D341Med (cell line): Measurements from ENCODE around the gene LCE4A.

Experiments used
- DNase-seq: peaks from one replicate; pipeline ENCODE4 v3.0.0; 2012; ENCODE audit warnings: low spot score

LCE4A gene

DNA sequence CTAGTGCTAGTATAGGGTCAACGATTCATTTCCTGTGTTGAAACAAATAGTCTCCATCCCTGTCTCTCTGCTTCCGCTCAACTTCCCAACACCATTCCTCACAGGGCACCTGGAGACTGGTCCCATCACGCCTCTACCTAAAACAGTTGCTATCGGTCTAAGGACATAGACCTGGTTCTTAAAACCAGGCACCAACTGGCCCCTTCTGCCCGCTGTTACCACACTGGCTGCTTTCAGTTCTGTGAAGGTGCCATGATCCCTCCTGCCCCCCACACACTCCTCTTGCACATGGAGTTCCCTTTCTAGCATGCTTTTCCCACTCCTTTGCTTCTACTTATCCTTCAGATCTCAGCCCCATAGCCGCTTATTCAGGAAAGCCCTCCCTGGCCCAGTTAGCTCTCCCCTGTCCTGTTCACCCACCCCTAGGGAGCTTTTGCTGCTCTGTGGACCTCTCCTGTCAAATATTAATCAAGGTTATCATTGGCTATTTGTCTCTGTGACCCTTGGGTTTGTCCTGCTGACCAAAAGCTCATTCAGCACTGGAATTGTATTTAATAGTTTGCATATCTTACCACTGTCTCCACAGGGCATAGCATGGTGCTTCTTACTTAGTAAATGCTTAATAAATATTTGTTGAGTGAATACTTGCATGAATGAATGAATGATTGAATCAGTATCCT lies 37.9 kb downstream of the LCE4A start:
- DNase-seq = no peak

- DNase-seq = no peak
These were observed 39.9 kb downstream of the LCE4A start for GRCh38 chr1:152747831-152748230.

- no peak for DNase-seq
These were observed 44.3 kb downstream of the LCE4A start for GRCh38 chr1:152752225-152752624.

DNA sequence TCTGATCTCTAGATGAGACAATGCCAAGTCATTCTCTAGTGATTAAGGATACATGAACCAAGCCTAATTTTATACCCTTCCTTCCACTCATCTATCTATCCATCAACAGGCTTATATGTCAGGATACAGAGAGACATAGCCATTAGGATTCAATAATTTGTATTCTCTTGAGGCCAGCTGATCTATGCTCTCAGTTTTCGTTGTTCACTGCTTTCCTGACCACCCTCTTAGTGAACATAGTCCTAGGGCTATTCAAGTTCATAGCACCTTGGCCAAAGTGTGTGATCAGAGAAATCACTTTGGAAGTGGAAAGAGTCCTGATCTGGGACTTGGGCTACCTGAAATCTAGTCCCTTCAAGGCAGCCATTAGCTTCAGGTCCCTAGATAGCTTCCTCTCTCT lies 45.6 kb downstream of the LCE4A start:
- no peak for DNase-seq

DNA sequence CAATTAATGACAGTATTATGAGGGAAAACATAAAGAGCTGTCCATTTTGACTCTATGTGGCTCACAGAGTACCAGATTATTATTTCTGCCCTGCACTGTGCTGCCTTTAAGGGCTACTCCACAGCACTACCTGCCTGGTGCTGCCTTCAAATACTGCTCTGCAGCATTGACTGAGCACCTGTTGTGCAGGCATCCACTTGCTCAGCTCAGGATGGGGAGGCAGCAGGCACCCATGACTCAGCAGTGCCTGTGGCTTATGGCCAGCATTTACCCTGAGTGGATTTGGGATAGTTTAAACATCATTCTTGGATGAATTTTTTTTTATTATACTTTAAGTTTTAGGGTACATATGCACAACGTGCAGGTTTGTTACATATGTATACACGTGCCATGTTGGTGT lies 48.9 kb downstream of the LCE4A start:
- DNase-seq = no peak

DNA sequence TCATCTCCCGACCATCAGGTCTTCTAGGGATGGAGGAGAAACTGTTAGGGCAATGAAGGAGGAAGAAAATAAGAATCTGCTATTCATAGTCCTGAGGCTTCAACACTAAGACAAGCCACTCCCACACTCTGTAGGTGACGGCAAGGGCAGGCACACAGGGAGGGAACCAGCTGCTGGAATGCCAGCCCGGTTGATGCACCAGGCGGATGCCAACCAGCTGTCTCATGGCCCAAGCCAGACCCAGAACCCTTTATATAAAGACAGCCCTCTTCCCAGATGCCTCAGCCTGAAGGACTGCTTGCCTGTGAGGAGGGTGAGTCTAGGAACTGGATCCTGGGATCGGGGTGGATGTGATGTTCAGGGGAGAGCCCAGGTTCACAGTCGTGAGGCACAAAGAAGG lies 49.8 kb downstream of the LCE4A start, which contains the start of gene KPRP:
Gene KPRP, plus strand, starts transcription at position 279 of the 400 bp plus-strand sequence. CDS start 1,564 bp downstream, outside the sequence.
- no peak for DNase-seq

- no peak for DNase-seq
These were observed 50.7 kb downstream of the LCE4A start for GRCh38 chr1:152758636-152759035.
